HG03139 (cell line): ENCODE measurements around the gene XPR1.
"Not testable (repeated sequence)": the region's sequence is repeated elsewhere in the genome, so short reads cannot be mapped to it uniquely, and the experiment has no call there.

Source experiments
- ATAC-seq: cut with Tn5 transposase; IDR thresholded peaks from one replicate; pipeline ENCODE4 v1.9.1; 2021; ENCODE audit not compliant: unreplicated experiment

Gene XPR1

DNA sequence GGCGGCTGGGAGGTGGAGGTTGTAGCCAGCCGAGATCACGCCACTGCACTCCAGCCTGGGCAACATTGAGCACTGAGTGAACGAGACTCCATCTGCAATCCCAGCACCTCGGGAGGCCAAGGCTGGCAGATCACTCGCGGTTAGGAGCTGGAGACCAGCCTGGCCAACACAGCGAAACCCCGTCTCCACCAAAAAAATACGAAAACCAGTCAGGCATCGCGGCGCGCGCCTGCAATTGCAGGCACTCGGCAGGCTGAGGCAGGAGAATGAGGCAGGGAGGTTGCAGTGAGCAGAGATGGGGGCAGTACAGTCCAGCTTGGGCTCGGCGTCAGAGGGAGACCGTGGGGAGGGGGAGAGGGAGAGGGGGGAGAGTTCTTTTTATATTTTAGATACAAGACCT, 79.4 kb downstream of the XPR1 start:
- not testable (repeated sequence) for ATAC-seq

- no peak for ATAC-seq
These were observed 88.9 kb downstream of the XPR1 start for GRCh38 chr1:180720753-180721152.

DNA sequence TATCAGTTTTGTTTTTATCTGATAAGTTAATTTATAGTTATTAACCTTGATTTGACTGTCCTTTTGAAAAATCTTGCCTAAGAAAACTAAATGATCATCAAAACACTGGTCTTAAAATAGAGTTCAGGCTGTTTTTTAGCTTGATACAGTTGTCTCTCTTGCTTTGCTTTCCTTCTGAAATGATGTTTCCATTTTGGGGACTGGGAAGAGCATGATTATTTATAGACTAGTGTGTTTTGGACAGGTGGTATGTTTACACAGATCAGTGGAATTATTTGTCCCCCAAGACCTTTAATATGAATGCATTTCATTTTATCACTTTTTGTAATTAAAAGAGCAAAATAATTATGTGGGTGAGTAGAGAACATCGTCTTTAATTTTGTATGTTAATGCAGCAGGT, 90.8 kb downstream of the XPR1 start:
- ATAC-seq: no peak

DNA sequence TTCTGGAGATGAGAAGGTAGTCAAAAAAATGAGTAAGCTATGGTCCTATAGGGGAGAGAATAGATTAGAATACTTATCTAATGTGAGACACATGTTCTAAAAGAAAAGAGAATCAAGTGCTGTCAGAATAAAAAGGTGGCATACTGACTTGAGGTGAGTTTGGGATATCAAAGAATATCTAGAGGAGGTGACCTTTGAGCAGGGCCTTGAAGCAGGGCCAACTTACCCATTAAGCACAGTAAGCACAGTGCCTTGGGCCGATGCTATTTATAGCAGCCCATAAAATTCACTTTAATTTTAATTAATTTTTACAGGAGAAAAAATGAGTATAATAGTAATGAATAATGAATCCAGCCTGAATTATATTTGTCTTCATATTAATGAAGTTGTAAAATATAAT, 92.2 kb downstream of the XPR1 start:
- no peak for ATAC-seq

GRCh38 chr1:180726024-180726423, 94.2 kb downstream of the XPR1 start:
- not testable (repeated sequence) for ATAC-seq

- ATAC-seq: not testable (repeated sequence)
These were observed 95.9 kb downstream of the XPR1 start for GRCh38 chr1:180727751-180728150.

DNA sequence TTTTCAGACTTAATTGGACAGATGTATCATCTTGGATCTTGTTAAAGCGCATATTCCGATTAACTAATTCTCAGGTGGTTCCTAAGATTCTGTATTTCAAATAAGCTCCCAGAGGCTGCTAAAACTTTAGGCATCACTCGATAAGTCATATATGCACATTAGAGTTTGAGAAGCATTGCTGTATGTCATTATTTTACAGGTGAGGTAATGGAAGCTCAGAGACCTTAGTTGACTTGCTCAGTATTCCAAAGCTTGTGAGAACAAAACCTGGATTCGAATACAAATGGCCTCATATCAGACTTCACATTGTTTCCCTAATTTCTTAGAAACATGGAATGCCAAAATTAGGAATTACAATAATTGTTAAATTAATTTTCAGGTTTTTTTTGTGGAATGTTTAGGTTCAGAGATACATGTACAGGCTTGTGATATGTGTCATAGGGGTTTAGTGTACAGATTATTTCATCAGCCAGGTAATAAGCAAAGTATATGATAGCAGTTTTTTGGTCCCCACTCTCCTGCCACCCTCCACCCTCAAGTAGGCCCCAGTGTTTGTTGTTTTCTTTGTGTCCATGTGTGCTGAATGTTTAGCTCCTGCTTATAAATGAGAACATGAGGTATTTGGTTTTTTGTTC, 96.8 kb downstream of the XPR1 start:
- ATAC-seq: no peak

GRCh38 chr1:180731131-180731530, 99.3 kb downstream of the XPR1 start:
- no peak for ATAC-seq

- no peak for ATAC-seq
These were observed 101.0 kb downstream of the XPR1 start for GRCh38 chr1:180732866-180733265.

GRCh38 chr1:180734366-180734765, 102.5 kb downstream of the XPR1 start:
- no peak for ATAC-seq

- ATAC-seq: no peak
These were observed 110.8 kb downstream of the XPR1 start for GRCh38 chr1:180742663-180743062.

- ATAC-seq: no peak
These were observed 112.0 kb downstream of the XPR1 start for GRCh38 chr1:180743868-180744267.

DNA sequence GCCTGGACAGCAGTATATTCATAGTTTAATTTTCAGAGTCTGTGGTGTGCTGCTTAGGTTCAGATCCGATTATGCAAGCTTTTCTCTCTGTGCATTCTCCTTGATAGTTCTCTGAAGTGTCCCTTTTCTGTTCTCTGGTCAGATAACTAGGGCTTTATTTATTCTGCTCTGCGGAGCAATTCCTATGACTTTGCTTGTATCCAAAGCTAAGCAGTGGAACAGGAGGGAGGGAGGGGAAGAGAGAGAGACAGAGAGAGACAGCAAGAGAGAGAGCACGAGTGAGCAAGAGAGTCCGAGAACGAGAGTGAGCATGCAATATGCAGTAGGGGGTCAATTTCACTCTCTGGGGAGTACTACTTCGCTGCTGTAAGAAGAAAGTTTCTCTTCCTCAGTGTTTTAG, 113.3 kb downstream of the XPR1 start:
- no peak for ATAC-seq

DNA sequence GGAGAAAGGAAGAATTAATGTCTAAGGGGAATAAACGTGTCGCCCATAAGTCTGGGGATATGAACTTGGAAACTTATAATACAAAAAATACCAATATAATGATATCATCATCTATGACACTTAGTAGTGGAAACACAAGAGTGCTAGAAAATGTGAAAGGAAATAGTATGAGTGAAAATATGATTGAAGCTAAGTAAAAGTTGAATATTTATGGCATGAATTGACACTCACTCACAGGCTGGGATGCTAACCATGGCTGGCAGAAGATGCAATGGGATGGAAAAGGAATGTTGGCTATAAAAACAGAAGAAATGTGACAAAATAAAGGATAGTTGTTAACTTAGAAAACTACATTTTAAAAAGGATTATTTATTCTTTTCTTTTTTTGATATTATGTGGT, 120.1 kb downstream of the XPR1 start:
- no peak for ATAC-seq

DNA sequence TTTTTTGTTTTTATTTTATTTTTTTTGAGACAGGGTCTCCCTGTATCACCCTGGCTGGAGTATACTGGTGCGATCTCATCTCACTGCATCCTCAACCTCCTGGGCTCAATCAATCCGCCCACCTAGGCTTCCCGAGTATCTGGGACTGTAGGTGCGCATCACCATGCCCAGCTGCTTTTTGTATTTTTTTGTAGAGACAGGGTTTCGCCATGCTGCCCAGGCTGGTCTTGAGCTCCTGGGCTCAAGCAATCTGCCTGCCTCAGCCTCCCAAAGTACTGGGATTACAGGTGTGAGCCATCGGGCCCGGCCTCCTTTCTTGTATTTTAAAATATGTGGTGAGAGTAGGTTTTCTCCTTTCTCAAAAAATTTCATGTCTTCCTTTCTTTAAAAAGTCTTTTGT, 122.6 kb downstream of the XPR1 start:
- no peak for ATAC-seq

DNA sequence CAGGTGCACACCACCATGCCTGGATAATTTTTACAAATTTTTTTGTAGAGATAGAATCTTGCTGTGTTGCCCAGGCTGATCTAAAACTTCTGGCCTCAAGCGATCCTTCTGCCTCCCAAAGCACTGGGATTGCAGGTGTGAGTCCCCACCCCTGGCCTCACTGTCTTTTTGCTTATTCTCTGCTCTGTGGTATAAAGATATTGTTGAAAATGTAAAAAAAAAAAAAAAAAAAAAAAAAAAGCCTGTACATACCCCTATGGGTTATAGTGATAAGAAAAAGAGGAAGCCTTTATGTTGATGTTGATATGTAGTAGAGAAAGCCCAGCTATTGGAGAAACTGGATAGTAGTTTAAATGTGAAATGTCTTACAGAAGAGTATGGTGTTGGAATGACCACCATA, 125.8 kb downstream of the XPR1 start:
- no peak for ATAC-seq

- no peak for ATAC-seq
These were observed 131.0 kb downstream of the XPR1 start for GRCh38 chr1:180762796-180763195.

DNA sequence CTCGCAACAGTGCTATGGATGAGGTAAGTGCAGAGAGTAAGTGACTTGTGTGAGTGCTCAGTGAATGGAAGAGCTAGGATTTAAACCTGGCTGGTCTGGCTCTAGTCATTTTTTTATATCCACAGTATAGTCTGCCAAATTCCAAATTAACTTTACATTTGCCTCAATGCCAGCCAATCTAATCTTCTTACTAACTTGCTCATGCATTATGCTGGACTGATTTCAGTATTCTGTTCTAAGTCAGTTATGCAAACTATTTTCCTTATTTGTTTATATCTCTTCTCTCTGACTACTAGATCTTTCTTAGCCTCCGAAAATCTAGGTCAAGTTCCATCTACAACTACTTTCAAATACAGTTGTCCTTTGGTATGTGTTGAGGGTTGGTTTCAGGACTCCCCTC, 133.3 kb downstream of the XPR1 start:
- no peak for ATAC-seq

DNA sequence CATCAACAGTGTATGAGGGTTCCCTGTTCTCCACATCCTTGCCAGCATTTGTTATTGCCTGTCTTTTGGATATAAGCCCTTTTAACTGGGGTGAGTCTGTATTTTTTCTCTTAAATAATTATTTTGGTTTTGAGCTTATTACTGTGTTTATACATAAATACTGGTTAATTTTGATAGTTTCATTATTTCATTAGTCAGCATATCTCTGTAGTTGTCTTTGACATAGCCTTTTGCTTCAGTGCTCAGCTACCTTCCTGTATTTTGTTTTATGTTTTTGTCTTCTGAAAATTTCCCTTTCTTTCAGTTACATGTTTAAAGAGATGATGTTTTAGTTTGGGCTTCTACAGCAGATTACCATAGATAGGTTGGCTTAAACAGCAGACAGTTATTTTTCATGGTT, 138.1 kb downstream of the XPR1 start:
- no peak for ATAC-seq

DNA sequence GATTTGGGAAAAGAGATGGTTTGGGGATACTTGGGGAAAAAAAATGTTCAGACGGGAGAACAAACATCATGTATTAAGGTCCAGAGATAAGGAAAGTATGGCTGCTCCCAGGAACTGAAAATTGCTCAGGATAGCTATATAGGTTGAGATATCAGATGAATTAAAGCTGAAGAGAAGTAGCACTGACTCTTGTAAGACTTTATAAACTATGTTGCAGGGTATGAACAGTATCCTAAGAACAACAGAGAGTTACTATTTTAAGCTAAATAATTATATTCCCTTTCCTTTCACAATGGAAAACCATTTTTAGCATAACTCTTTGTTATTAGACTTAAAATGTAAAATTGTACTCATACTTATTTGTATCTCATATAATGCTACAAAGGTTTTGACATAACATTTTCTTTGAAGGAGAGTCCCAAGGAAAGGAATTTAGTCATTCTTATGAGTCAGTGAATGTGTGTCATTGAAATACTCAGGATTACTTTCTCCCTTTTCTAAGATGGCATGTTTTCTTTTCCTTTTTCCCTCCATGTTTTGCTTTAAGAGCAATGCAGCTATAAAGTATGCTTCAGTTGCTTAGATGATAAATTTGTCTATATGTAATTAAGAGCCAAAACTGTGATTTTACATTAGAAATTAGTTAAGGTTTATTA, 141.5 kb downstream of the XPR1 start:
- no peak for ATAC-seq

DNA sequence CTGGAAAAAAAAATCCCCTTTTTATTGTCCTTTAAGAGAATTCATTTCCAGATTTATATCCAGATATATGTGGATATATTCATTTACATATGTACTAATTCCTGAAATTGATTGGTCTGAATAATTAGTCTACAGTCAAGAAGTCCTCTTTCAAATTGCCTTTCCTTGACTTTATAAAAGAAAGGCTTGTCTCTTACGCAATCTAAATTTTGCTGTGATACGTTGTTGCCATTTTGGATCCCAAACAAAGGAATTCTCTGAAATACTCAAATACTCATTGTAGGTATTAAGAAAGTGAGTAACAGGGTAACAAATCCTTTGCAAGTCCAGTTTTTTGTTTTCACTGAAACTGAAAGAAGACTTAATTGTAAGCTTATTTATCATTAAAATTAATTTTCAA, 144.0 kb downstream of the XPR1 start:
- ATAC-seq: no peak

DNA sequence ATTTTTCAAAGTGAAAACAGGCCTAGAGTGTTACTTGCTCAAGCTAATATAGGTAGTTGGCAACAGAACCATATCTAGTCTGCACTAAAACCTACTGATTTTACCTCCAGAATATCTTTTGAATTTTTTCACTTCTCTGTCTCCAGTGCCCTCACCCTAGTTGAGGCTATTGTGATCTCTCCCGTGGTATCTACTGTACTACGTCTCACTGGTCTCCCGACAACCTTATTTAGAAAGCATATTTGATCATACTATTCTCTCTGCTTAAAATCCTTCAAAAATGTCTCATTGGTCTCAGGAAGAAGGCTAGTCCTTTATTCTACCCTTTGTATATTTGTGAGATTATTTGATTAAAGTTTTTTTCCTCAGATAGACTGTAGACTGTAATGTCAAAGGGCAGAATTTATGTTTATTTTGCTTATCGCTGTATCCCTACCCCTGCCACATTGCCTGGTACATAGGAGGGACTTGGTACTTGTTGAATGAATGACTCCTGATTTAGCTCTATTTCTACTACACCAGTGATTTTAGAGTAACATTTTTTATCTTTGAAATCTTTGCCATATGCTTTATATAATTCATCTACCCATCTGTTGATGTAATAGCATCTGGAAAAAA, 145.4 kb downstream of the XPR1 start:
- ATAC-seq: no peak
